Astrocyte (in vitro differentiated cells and primary cell): ENCODE results near the gene ZNF775. TPM values are rescaled to one million over a fixed set of nuclear protein-coding genes. Genes with fewer than 3 reads are reported as not detected.

ENCODE experiments used
- DNase-seq: peaks from one replicate; pipeline ENCODE4 v3.0.0-alpha.2; 2010; ENCODE audit warnings: low read depth
- FAIRE-seq: peaks from 2 replicates; lab custom pipeline; 2011; peaks lifted over from hg19 to GRCh38; lab: Jason Lieb, UNC
- H2AFZ ChIP-seq: 2 replicates; pipeline ENCODE4 v1.6.0; 2012; ENCODE audit warnings: low read depth, low read length, inconsistent platforms
- H3K27ac ChIP-seq: 2 replicates; pipeline ENCODE4 v1.5.1; 2011; ENCODE audit warnings: low read depth, low read length, inconsistent platforms
- H3K27me3 ChIP-seq: 2 replicates; pipeline ENCODE4 v1.6.0; 2011; ENCODE audit warnings: low read length, inconsistent platforms; ENCODE audit not compliant: insufficient read depth
- H3K36me3 ChIP-seq: 2 replicates; pipeline ENCODE4 v1.5.1; 2011; ENCODE audit warnings: low read length, inconsistent platforms; ENCODE audit not compliant: insufficient read depth
- H3K4me1 ChIP-seq: 2 replicates; pipeline ENCODE4 v1.5.1; 2011; ENCODE audit warnings: low read length, inconsistent platforms; ENCODE audit not compliant: insufficient read depth
- H3K4me2 ChIP-seq: 2 replicates; pipeline ENCODE4 v1.6.0; 2012; ENCODE audit warnings: low read length, inconsistent platforms
- H3K4me3 ChIP-seq: 2 replicates; pipeline ENCODE4 v1.5.1; 2011; ENCODE audit warnings: low read depth, mild to moderate bottlenecking, low read length, inconsistent platforms; ENCODE audit not compliant: insufficient read depth
- H3K79me2 ChIP-seq: 2 replicates; pipeline ENCODE4 v1.6.0; 2012; ENCODE audit warnings: mild to moderate bottlenecking, low read length, inconsistent platforms; ENCODE audit not compliant: insufficient read depth
- H3K9ac ChIP-seq: 2 replicates; pipeline ENCODE4 v1.6.0; 2012; ENCODE audit warnings: mild to moderate bottlenecking, low read length, inconsistent platforms
- H3K9me3 ChIP-seq: 2 replicates; pipeline ENCODE4 v1.5.1; 2012; ENCODE audit warnings: low read depth, mild to moderate bottlenecking, low read length, inconsistent platforms; ENCODE audit not compliant: insufficient read depth
- H4K20me1 ChIP-seq: 2 replicates; pipeline ENCODE4 v1.6.0; 2012; ENCODE audit warnings: low read length, inconsistent platforms; ENCODE audit not compliant: insufficient read depth
- H3K27ac Mint-ChIP-seq: one replicate; pipeline ENCODE4 v1.8.0; 2021; ENCODE audit warnings: mild to moderate bottlenecking, mixed read lengths; ENCODE audit not compliant: unreplicated experiment
- H3K27me3 Mint-ChIP-seq: one replicate; pipeline ENCODE4 v1.8.0; 2021; ENCODE audit warnings: low read depth, mixed read lengths; ENCODE audit not compliant: unreplicated experiment
- H3K36me3 Mint-ChIP-seq: one replicate; pipeline ENCODE4 v1.8.0; 2021; ENCODE audit warnings: low read depth, mixed read lengths; ENCODE audit not compliant: unreplicated experiment
- H3K4me1 Mint-ChIP-seq: one replicate; pipeline ENCODE4 v1.8.0; 2021; ENCODE audit warnings: low read depth, mixed read lengths; ENCODE audit not compliant: unreplicated experiment
- H3K4me3 Mint-ChIP-seq: one replicate; pipeline ENCODE4 v1.8.0; 2021; ENCODE audit warnings: mild to moderate bottlenecking, moderate library complexity, mixed read lengths; ENCODE audit not compliant: unreplicated experiment
- H3K9me3 Mint-ChIP-seq: one replicate; pipeline ENCODE4 v1.8.0; 2021; ENCODE audit warnings: mild to moderate bottlenecking, mixed read lengths; ENCODE audit not compliant: unreplicated experiment
- EZH2 ChIP-seq: IDR thresholded peaks from 2 replicates; pipeline ENCODE4 v1.6.1; 2012; ENCODE audit warnings: mild to moderate bottlenecking, low read length, inconsistent platforms; ENCODE audit not compliant: insufficient read depth
- total RNA-seq: library from RNA; stranded (reverse); gene quantifications from 2 replicates; pipeline ENCODE4 v1.2.1, GENCODE V29; 2021
- TF ChIP-seq, protein P1 (sequence below): IDR thresholded peaks from 2 replicates; pipeline ENCODE4 v1.5.1; 2011; ENCODE audit warnings: low read depth, mild to moderate bottlenecking, inconsistent platforms, low read length, moderate library complexity; ENCODE audit not compliant: insufficient read depth

Gene ZNF775
- total RNA-seq, 1 donor from 2014 or later = 6.5 TPM

DNA sequence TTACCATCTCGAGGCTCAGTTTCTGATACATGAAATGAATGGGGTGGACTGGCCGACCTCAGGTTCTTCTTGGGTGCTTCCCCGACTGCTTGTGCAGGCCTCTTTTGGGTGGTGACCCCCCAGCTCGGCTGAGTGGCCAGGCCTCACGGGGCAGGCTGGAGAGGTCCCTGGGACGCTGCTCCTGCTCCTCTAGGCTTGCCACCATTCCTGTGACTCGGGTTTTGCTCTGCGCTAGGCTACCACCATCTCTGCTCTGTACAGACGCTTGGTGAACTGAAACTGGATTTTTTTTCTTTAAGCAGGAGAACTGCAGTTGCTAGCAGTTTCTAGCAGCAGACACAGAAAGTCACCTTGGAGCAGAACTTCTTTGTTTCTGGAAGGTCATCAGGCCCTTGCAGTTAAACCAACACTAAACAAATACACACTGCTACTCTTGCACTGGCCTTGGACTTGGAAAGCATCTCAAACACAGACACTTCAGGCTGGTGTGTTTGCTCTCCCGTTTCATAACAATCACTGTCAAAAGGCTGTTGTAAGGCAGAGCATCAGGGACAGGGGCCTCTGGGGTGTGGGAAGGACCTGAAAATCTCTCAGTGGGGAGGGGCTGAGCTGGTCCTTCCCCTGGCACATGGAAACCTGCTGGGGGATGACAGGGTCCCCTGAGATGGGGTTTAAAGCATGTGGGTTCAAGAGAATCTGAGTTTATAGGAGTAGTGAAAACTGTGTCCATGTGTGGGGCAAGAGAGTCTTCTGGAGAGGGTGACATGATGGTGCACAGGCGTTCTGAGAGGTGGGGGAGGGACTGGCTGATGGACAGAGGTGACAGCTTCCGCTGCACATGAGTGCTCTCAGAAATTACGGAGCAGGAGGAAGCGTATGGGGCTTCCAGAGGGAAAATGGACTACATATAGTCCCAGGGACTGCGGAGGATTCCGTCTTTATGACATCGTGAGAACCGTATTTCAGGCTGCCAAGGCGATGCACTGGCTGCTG lies 36.3 kb downstream of the ZNF775 start:
- TF ChIP-seq, protein P1, sequence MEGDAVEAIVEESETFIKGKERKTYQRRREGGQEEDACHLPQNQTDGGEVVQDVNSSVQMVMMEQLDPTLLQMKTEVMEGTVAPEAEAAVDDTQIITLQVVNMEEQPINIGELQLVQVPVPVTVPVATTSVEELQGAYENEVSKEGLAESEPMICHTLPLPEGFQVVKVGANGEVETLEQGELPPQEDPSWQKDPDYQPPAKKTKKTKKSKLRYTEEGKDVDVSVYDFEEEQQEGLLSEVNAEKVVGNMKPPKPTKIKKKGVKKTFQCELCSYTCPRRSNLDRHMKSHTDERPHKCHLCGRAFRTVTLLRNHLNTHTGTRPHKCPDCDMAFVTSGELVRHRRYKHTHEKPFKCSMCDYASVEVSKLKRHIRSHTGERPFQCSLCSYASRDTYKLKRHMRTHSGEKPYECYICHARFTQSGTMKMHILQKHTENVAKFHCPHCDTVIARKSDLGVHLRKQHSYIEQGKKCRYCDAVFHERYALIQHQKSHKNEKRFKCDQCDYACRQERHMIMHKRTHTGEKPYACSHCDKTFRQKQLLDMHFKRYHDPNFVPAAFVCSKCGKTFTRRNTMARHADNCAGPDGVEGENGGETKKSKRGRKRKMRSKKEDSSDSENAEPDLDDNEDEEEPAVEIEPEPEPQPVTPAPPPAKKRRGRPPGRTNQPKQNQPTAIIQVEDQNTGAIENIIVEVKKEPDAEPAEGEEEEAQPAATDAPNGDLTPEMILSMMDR = no peak
- no peak for TF ChIP-seq EZH2
- Histone ChIP-seq H3K27me3 (no peaks in the 10 kb centered on the region), H4K20me1 (no peaks in the 10 kb centered on the region), H3K9ac (no peak overlapping the region), H3K27ac (no peak overlapping the region), H3K4me2 (no peak overlapping the region), H3K79me2 (no peaks in the 10 kb centered on the region), H2AFZ (no peak overlapping the region), H3K9me3 (no peaks in the 10 kb centered on the region), H3K4me3 (no peak overlapping the region), H3K36me3 (no peaks in the 10 kb centered on the region), H3K4me1 (no peaks in the 10 kb centered on the region)
- H3K9me3 Mint-ChIP-seq = no peaks in the 10 kb centered on the region
- peaks cover 6% of the 10 kb centered on the region for H3K36me3 Mint-ChIP-seq
- DNase-seq = no peak
- H3K4me1 Mint-ChIP-seq = peaks cover 6% of the 10 kb centered on the region
- no peak for FAIRE-seq
- peak overlapping the region; percentile 84 for H3K27ac Mint-ChIP-seq
- peaks cover 10% of the 10 kb centered on the region for H3K27me3 Mint-ChIP-seq
- no peak overlapping the region for H3K4me3 Mint-ChIP-seq

DNA sequence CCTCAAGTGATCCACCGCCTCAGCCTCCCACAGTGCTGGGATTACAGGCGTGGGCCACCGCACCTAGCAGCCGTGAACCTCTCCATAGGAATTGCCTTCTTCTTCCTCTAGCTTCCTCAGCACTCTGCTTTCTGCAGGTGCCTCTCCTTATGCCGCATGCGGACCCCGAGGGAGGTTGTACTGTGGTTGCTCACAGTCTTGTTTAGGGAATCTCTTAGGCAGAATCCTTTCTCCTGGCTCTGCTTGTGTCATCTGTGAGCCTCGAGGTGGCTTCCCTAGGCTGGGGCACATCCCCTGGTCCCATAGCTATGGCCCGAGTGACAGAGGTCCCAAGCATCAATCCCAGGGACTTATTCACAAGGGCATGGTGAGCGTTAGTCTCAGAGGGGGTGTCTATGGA lies 38.1 kb downstream of the ZNF775 start:
- FAIRE-seq = no peak
- H3K4me2 ChIP-seq = no peak overlapping the region
- H3K27me3 Mint-ChIP-seq = peaks cover 12% of the 10 kb centered on the region

More for the DNA sequence above, 38.1 kb downstream of the ZNF775 start:
- Mint-ChIP-seq H3K9me3 (no peaks in the 10 kb centered on the region), H3K27ac (no peak overlapping the region), H3K4me1 (peaks cover 6% of the 10 kb centered on the region), H3K4me3 (no peak overlapping the region), H3K36me3 (no peaks in the 10 kb centered on the region)
- DNase-seq = no peak
- no peaks in the 10 kb centered on the region for H3K36me3 ChIP-seq
- H3K9me3 ChIP-seq = no peaks in the 10 kb centered on the region
- no peak overlapping the region for H3K27ac ChIP-seq
- TF ChIP-seq, protein P1 = no peak
- TF ChIP-seq EZH2 = no peak
- no peak overlapping the region for H2AFZ ChIP-seq
- no peaks in the 10 kb centered on the region for H3K4me1 ChIP-seq
- H3K27me3 ChIP-seq = no peaks in the 10 kb centered on the region
- no peaks in the 10 kb centered on the region for H4K20me1 ChIP-seq
- no peak overlapping the region for H3K9ac ChIP-seq
- no peaks in the 10 kb centered on the region for H3K79me2 ChIP-seq
- H3K4me3 ChIP-seq = no peak overlapping the region
